Bronchial epithelial cell (primary cell): ENCODE results near the gene ATG10. TPM values are rescaled to one million over a fixed set of nuclear protein-coding genes. Genes with fewer than 3 reads are reported as not detected.

ENCODE experiments used
- DNase-seq: peaks from one replicate; pipeline ENCODE4 v3.0.0-alpha.2; 2010; ENCODE audit warnings: low read depth
- FAIRE-seq: peaks from 2 replicates; lab custom pipeline; 2011; peaks lifted over from hg19 to GRCh38; lab: Jason Lieb, UNC
- H3K27me3 ChIP-seq: 2 replicates; pipeline ENCODE4 v1.5.1; 2011; ENCODE audit warnings: low read length; ENCODE audit not compliant: control insufficient read depth, insufficient read depth
- H3K36me3 ChIP-seq: 2 replicates; pipeline ENCODE4 v1.5.1; 2011; ENCODE audit warnings: low read length; ENCODE audit not compliant: control insufficient read depth, insufficient read depth
- H3K4me3 ChIP-seq: 2 replicates; pipeline ENCODE4 v1.5.1; 2011; ENCODE audit warnings: mild to moderate bottlenecking, low read depth, low read length, control low read depth
- CTCF ChIP-seq: IDR thresholded peaks from 2 replicates; pipeline ENCODE4 v1.5.1; 2011; ENCODE audit warnings: mild to moderate bottlenecking, moderate library complexity, low read length, control low read depth, inconsistent platforms; ENCODE audit not compliant: insufficient read depth, severe bottlenecking
- total RNA-seq: library from RNA; depleted of rRNA; stranded (reverse); fragments of >200 nt; gene quantifications from 2 replicates; pipeline ENCODE4 v1.2.1, GENCODE V29; 2014

The ATG10 gene
- total RNA-seq, 1 donor from 2014 or later: 9.7 TPM

- no peaks in the 10 kb centered on the region for H3K36me3 ChIP-seq
- no peak for TF ChIP-seq CTCF
- H3K4me3 ChIP-seq: no peak overlapping the region
- no peak for DNase-seq
- H3K27me3 ChIP-seq: no peaks in the 10 kb centered on the region
- no peak for FAIRE-seq
Measured at GRCh38 chr5:82068723-82069122, 96.9 kb downstream of the ATG10 start.

DNA sequence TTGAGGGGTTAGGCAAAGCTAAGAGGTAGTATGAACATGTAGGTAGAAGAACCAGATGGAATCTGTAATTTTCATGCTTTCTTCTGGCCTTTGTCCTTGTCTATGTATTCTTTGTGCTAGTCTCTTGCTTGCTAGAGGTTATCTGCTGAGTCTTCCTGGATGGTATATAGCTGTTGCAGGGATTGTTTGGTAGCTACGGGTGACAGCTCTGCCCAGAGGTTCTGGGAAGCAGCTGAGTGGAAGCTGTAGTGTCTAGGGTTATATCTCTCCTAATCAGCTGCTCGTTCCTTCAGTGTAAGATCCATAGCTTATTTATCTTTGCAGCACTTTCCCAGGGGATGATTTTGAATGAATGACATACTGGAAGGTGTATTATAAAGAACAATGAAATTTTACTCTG is 100.3 kb downstream of the ATG10 start:
- no peak for FAIRE-seq
- TF ChIP-seq CTCF: no peak

GRCh38 chr5:82073179-82073578 is 101.4 kb downstream of the ATG10 start:
- Histone ChIP-seq H3K4me3 (no peak overlapping the region), H3K36me3 (no peaks in the 10 kb centered on the region), H3K27me3 (no peaks in the 10 kb centered on the region)
- FAIRE-seq (no peak), DNase-seq (no peak)
- TF ChIP-seq CTCF: no peak

More for the DNA sequence above, 100.3 kb downstream of the ATG10 start:
- Histone ChIP-seq H3K36me3 (no peaks in the 10 kb centered on the region), H3K4me3 (no peak overlapping the region), H3K27me3 (no peaks in the 10 kb centered on the region)
- DNase-seq: no peak

GRCh38 chr5:82074950-82075349 is 103.1 kb downstream of the ATG10 start:
- H3K36me3 ChIP-seq: no peaks in the 10 kb centered on the region
- TF ChIP-seq CTCF: no peak
- H3K4me3 ChIP-seq: no peak overlapping the region
- FAIRE-seq (no peak), DNase-seq (no peak)
- no peaks in the 10 kb centered on the region for H3K27me3 ChIP-seq

DNA sequence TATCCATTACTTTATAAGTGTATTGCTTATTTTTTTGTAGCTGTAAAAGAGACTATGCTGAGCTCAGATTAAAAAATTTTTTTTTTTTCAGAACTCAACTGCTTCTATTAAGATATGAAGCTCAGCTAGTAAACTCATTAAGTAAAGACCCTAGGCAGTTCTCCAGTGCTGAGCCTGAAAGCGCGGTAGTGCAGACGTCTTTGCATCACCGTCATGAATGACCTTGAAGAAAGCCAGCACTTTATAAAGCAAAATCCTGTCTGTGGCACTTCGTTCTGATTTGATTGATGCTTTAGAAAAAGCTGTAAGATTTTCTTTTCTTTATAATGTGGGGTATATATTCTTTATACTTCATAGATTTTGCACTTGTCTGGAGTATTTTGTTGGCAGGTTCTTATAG is 105.7 kb downstream of the ATG10 start:
- FAIRE-seq: no peak
- no peak for TF ChIP-seq CTCF

DNA sequence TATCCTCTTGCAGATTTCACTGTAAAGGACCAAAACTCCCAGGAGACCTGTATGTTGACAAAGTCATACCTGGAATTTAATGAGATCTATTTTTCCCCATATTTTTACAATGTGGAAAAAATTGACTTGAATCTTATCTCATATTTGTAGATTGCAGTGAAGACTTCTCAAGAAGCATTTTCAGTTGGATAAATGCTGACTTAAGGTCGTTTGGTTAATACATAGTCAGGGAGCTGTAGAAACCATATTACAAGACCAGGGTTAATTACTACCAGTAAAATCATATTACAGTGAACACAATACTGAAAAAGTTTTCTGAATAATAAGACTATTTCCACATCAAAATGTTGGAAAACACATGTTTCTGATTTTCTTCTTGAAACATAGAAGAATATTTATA is 119.8 kb downstream of the ATG10 start:
- no peak for FAIRE-seq
- no peak for DNase-seq
- H3K27me3 ChIP-seq: no peaks in the 10 kb centered on the region
- no peaks in the 10 kb centered on the region for H3K36me3 ChIP-seq
- TF ChIP-seq CTCF: no peak
- no peak overlapping the region for H3K4me3 ChIP-seq

More for the DNA sequence above, 105.7 kb downstream of the ATG10 start:
- Histone ChIP-seq H3K4me3 (no peak overlapping the region), H3K36me3 (no peaks in the 10 kb centered on the region), H3K27me3 (no peaks in the 10 kb centered on the region)
- no peak for DNase-seq
